Aorta (tissue), 5 donors: ENCODE results near the gene ZFAND3. TPM values are rescaled to one million over a fixed set of nuclear protein-coding genes. Genes with fewer than 3 reads are reported as not detected.

Source experiments
- ATAC-seq: fragments of 200-7000 bp; cut with Tn5 transposase; one replicate; pipeline ENCODE4 v1.9.1; 2022; ENCODE audit warnings: moderate library complexity; ENCODE audit not compliant: low FRiP score
- DNase-seq, 2 donors: peaks; one replicate each; pipeline ENCODE4 v3.0.0-alpha.2; 2020
- H3K27ac ChIP-seq, 2 donors: one replicate each; pipeline ENCODE4 v1.5.1; 2013; ENCODE audit warnings: low read length in 2 of 2, mild to moderate bottlenecking in 2 of 2, moderate library complexity in 2 of 2, control low read depth in 1 of 2, inconsistent platforms in 1 of 2, low read depth in 1 of 2
- H3K27me3 ChIP-seq, 2 donors: one replicate each; pipeline ENCODE4 v1.6.1; 2013; ENCODE audit warnings: control low read depth in 1 of 2, low read length in 1 of 2, mild to moderate bottlenecking in 1 of 2, moderate library complexity in 1 of 2; ENCODE audit not compliant: insufficient read depth in 2 of 2, control insufficient read depth in 1 of 2
- H3K36me3 ChIP-seq, 2 donors: one replicate each; pipeline ENCODE4 v1.6.1; 2013; ENCODE audit warnings: control low read depth in 1 of 2, low read length in 1 of 2, mild to moderate bottlenecking in 1 of 2; ENCODE audit not compliant: insufficient read depth in 2 of 2, control insufficient read depth in 1 of 2
- H3K4me1 ChIP-seq, 2 donors: one replicate each; pipeline ENCODE4 v1.6.1; 2013; ENCODE audit warnings: low read length in 2 of 2, control low read depth in 1 of 2, mild to moderate bottlenecking in 1 of 2, moderate library complexity in 1 of 2; ENCODE audit not compliant: insufficient read depth in 2 of 2, control insufficient read depth in 1 of 2
- H3K4me3 ChIP-seq, 2 donors: one replicate each; pipeline ENCODE4 v1.5.1; 2013; ENCODE audit warnings: low read length in 2 of 2, control low read depth in 1 of 2, mild to moderate bottlenecking in 1 of 2
- H3K9me3 ChIP-seq: one replicate; pipeline ENCODE4 v1.6.1; 2013; ENCODE audit warnings: mild to moderate bottlenecking, low read length; ENCODE audit not compliant: control insufficient read depth
- WGBS, 2 donors: extraction: QIAGEN DNeasy Blood & Tissue Kit; methylation state at CpG; one replicate each; pipeline ENCODE4 v1.1.7; 2013; 5-methylcytosine and 5-hydroxymethylcytosine counted together
- intact Hi-C, 2 donors: fragments of 100-400 bp; cut with DNase I; formaldehyde crosslinking; loops; one replicate each; pipeline versions ENCODE4 v1.14.2 to v1.15.0; 2022
- polyA plus RNA-seq, 2 donors: library from polyadenylated mRNA; stranded (reverse); fragments of 200-250 nt; gene quantifications; one replicate each; pipeline ENCODE4 v1.2.3, GENCODE V29; 2013
- total RNA-seq, 2 donors: library from RNA; stranded (reverse); fragmentation: NEBNext Ultra II Directional; extraction: Animal tissue kit (Norgen Biotek cat#: 25700); gene quantifications; one replicate each; pipeline ENCODE4 v1.2.1, GENCODE V29; 2021
- donor health status: healthy with polysubstance abuse.
- donor health status: Bipolar disorder and iron deficiency.
- donor health status: DM: no; HTN: no; CAD: no.
- donor health status: DM: no; HTN: no; CAD: no.
- donor health status: DM: yes; HTN: yes; CAD: no.

Gene ZFAND3
- total and polyA plus RNA-seq, 4 donors: 29.6 to 86.0 (median 65.1) TPM

DNA sequence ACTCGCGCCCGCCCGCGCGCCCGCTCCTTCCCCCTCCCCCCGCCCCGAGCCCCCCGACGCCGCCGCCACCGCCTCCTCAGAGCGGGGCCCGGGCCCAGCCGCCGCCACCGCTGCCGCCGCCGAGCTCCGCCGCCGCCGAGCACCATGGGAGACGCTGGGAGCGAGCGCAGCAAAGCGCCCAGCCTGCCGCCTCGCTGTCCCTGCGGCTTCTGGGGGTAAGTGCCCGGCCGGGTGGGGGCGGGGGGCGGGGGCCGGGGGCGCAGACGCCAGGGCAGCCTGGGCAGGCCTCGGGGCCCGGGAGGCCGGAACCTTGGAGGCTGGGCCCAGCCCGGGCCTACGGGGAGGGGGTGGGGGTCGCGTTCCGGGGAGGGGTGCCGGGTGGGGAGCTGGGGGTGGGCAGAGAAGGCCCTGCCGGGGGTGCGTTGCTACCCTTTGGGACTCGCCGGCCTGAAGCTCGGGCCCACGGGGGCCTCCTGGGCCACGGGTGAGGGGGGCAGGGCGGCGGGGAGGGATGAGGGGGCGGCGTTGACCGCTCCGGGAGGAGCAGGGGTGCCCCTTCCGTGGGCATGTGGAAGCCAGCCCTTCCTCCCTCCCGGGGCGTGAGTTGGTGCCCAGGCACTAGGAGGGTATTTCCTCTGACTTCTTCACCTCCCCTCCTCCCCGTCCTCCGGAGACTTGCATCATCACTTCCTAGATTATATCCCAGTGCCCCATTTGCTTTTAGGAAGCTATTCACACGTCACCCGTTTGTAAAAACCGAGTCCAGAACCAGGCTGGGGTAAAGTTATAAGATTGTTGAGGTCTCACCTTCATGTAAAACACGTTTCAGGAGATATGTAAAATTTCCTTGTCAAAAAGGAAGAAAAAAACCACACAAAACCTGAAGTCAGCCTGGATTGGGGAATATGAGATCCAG, 533 bp downstream of the ZFAND3 start:
- peaks cover 4 to 16% of the 10 kb centered on the region in 2 donors for H3K4me1 ChIP-seq
- H3K36me3 ChIP-seq: no peaks in the 10 kb centered on the region
- WGBS, 2 donors: 0 to 1% methylated on average over 16 to 71 of the region's 71 CpGs
- ATAC-seq (no peak), DNase-seq (peak; percentile 79 to 88)
- H3K27ac ChIP-seq: peak overlapping the region; percentile 60 to 85
- intact Hi-C loops: no loop called here
- H3K27me3 ChIP-seq: no peaks in the 10 kb centered on the region
- peak overlapping the region; percentile 92 to 99 for H3K4me3 ChIP-seq
- no peaks in the 10 kb centered on the region for H3K9me3 ChIP-seq

DNA sequence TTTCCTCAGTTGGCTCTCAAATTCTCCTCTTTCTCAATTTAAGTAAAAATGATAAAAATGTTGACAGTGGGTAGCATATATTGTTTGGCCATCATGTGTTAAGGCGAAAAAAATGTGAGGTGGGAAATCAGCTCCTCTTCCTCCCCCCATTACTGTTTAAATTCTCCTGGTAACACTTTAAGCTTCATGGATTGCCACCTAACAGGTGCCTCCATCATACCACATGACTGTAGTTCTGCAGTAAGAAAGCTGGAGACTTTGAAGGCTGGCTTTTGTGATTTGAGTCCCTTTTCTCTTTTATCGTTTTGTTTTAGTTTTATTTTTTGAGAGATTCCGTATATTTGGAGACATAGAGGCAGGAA, 1.2 kb downstream of the ZFAND3 start:
- no peaks in the 10 kb centered on the region for H3K27me3 ChIP-seq
- peak overlapping the region; percentile 92 to 99 for H3K4me3 ChIP-seq
- DNase-seq: no peak
- H3K4me1 ChIP-seq: peaks cover 4 to 16% of the 10 kb centered on the region in 2 donors
- WGBS, 2 donors: 27 to 37% methylated on average over 3 of the region's 3 CpGs
- no peak overlapping the region for H3K27ac ChIP-seq
- intact Hi-C loops: no loop called here
- ATAC-seq: no peak
- no peaks in the 10 kb centered on the region for H3K9me3 ChIP-seq
- H3K36me3 ChIP-seq: no peaks in the 10 kb centered on the region

DNA sequence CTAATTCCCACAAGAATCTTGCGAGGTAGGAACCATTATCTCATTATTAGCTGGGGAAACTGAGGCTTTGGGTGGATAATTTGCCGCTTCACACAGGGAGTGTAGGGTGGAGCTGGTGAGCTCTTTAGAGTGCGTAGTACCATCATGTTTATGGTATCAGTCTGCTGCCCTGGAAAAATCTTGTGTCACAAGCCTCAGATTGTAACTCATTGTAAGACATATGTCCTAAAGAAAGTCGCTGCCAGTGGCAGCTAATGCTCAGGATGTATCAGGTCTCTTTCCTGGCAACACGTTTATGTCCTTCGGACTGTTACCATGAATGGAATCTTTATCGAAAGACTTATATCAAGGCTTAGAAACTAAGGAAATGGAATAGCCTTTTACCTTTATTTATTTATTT, 1.9 kb downstream of the ZFAND3 start:
- ATAC-seq: no peak
- Histone ChIP-seq H3K27ac (no peak overlapping the region), H3K4me3 (peak overlapping the region in 1 of 2 donors; percentile 99), H3K4me1 (peaks cover 4 to 16% of the 10 kb centered on the region in 2 donors), H3K9me3 (no peaks in the 10 kb centered on the region), H3K27me3 (no peaks in the 10 kb centered on the region), H3K36me3 (no peaks in the 10 kb centered on the region)
- 75% methylated on average over 7 of the region's 7 CpGs for WGBS, 2 donors
- DNase-seq: no peak
- intact Hi-C loops: no loop called here

DNA sequence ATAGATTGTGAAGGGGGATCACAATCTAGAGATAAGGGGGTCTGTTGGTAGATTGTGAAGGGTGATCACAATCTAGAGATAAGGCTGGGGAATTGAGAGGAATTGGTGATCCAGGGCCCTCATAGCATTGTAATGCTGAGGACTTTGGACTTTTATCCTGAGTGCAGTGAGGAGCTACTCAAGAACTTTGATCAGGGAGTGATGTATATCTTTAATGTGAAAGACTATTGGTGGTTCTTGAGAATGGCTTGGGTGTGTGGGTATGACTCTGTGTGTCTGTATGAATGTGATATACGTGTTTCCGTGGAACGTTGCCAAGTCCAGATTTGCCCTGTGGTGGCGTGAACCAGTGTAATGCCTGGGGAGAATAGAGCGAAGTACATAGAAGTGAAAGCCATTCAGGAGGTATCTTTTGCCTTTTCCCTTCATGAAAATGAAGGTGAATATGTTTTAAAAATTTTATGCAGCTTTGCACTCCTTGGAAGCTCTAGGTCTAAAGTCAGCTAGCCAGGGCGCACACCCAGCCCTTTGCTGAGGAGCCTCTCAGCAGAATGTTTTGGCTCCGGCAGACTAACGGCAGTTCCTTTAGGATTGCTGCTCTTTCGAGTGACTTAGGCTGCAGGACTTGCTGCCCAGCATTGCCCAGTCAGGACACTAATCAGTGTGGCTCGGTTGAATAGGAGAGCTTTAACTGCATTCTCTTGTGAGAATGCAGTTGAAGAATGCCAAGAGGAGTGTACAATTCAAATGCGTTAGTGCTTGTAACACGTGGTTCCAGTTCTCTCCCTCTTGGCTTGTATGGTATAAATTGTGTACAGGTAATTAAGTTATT, 3.5 kb downstream of the ZFAND3 start:
- no peaks in the 10 kb centered on the region for H3K9me3 ChIP-seq
- peak overlapping the region in 1 of 2 donors; percentile 25 for H3K27ac ChIP-seq
- 21% methylated on average over 12 of the region's 12 CpGs for WGBS, 2 donors
- peaks cover 4 to 24% of the 10 kb centered on the region in 2 donors for H3K4me1 ChIP-seq
- intact Hi-C loops: no loop called here
- DNase-seq (no peak), ATAC-seq (no peak)
- no peaks in the 10 kb centered on the region for H3K27me3 ChIP-seq
- no peak overlapping the region for H3K4me3 ChIP-seq
- H3K36me3 ChIP-seq: no peaks in the 10 kb centered on the region

DNA sequence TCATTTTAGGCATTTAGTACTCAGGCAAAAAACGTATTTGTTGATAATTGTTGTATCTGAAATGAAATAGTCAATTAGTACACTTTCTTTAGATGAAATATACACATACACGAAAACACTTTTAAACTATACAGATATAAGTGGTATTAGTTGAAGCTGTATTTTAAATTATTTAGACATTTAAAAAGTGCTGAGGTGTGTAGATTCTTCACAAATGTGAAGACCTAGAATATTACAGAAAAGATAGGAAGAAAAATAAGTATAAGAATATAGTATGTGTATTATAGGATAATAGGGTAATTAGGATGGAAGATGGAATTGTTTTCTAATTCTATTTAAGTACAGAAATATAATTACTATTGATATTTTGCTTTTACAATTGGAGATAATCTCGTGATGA, 4.6 kb downstream of the ZFAND3 start:
- H3K4me1 ChIP-seq: peaks cover 4 to 24% of the 10 kb centered on the region in 2 donors
- no peaks in the 10 kb centered on the region for H3K36me3 ChIP-seq
- H3K27me3 ChIP-seq: no peaks in the 10 kb centered on the region
- intact Hi-C loops: no loop called here
- no peak overlapping the region for H3K4me3 ChIP-seq
- ATAC-seq: no peak
- DNase-seq: no peak
- 76 to 78% methylated on average over 3 of the region's 3 CpGs for WGBS, 2 donors
- H3K27ac ChIP-seq: no peak overlapping the region
- no peaks in the 10 kb centered on the region for H3K9me3 ChIP-seq

DNA sequence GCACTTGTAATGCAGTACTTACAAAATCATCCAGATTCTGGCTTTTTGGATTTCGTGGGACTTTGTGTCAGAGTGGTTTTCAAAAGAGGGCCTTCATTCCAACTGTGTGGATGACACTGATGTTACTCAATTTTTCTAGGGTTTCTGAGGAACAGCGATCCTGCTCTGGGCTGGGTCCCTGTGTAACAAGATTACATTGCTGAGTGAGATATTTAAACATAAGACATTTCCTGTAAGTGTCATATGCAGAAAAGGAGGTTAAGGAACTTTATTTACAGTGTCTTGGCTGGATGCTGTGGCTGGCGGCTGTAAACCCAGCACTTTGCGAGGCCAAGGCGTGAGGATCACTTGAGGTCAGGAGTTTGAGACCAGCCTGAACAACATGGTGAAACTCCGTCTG, 6.7 kb downstream of the ZFAND3 start:
- Histone ChIP-seq H3K27me3 (no peaks in the 10 kb centered on the region), H3K36me3 (no peaks in the 10 kb centered on the region), H3K9me3 (no peaks in the 10 kb centered on the region), H3K27ac (no peak overlapping the region), H3K4me1 (peaks cover 4 to 27% of the 10 kb centered on the region in 2 donors), H3K4me3 (no peak overlapping the region)
- intact Hi-C loops: no loop called here
- DNase-seq (no peak), ATAC-seq (no peak)
- 87 to 88% methylated on average over 6 of the region's 6 CpGs for WGBS, 2 donors

DNA sequence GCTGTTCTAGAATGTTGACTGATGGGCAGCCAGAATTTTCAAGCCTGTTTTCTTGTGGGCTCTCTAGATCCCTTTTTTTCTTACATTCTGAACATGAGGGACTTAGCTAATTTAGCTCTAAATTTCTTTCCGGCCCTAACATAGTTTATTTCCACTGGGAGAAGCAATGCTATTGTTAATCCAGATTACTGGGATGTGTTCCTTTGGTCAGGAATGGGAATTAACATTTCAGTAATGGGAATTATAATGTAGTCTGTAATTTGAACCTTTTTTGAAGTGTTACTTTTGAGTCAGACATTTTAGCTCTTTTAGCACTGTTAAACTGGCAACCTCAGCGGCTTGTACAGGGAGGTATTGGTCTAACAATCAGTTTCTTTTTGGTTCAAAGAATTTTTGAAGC, 7.5 kb downstream of the ZFAND3 start:
- Histone ChIP-seq H3K9me3 (no peaks in the 10 kb centered on the region), H3K4me3 (no peak overlapping the region), H3K27ac (no peak overlapping the region), H3K36me3 (no peaks in the 10 kb centered on the region), H3K27me3 (no peaks in the 10 kb centered on the region), H3K4me1 (peaks cover 4 to 20% of the 10 kb centered on the region in 2 donors)
- no peak for DNase-seq
- intact Hi-C loops: no loop called here
- WGBS, 2 donors: 62 to 69% methylated on average over 2 of the region's 2 CpGs
- no peak for ATAC-seq

DNA sequence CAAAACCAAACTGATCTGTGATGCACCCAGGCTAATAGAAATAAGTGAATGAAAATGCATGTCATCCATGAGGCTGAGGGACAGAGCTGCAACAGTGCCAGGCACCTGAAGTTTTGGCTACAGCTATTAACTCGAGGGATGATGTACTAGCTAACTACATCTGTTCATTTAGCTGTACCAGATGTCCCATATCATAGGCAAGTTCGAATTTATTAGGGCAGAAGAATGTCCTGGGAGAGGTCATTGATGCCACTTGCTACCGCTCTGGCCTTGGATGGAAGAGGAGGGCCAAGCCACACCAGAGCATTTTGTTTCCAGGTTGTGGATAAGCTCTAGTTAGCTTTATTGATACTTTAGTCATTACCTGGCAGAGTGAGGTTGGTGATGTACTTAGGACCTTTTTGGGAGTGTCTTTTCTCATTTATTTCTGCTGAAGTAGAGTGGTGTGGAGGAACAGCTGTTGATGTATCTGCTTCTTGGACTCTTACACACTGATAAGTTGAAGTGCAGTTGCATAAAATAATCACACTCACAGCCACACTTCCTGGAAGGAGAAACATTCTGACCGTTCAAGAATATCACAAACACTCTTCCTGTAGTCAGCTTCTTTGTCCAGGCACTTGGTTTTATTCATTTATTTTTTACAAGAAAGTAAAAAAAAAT, 8.2 kb downstream of the ZFAND3 start:
- no peak for DNase-seq
- H3K9me3 ChIP-seq: no peaks in the 10 kb centered on the region
- no peak for ATAC-seq
- H3K27me3 ChIP-seq: no peaks in the 10 kb centered on the region
- no peak overlapping the region for H3K4me3 ChIP-seq
- no peak overlapping the region for H3K27ac ChIP-seq
- 63 to 68% methylated on average over 4 of the region's 4 CpGs for WGBS, 2 donors
- intact Hi-C loops: no loop called here
- H3K36me3 ChIP-seq: no peaks in the 10 kb centered on the region
- H3K4me1 ChIP-seq: peaks cover 4 to 14% of the 10 kb centered on the region in 2 donors
